ENCODE results near the gene PDK3.

The PDK3 gene

GRCh38 chrX:24464836-24465531, at the start of gene PDK3:
TSS of gene PDK3 (plus strand) at chrX:24465286. CDS start at chrX:24465456, 170 bp downstream.
- TF ChIP-seq GATA2 (IDR thresholded peaks at IDR 0.05; ENCODE audit: low read depth, low read length) (no peak), GATA3 (IDR thresholded peaks at IDR 0.05; ENCODE audit: low read depth, low read length) (no peak)

DNA sequence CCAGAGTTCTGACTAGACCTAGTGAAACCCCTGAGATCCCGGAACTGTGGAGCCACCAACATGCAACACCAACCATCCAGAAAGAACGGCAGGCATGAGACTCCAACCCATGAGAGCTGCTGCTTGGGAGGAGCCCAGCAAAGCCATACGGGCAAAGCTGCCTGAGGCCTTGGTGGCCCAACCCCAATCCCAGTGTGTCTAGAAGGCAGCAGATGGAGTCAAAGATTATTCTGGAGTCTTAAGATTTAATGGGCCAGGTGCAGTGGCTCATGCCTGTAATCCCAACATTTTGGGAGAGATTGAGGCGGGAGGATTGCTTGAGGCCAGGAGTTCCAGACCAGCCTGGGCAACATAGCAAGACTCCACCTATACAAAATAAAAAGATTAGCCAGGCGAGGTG, 49.2 kb upstream of the PDK3 start:
- TF ChIP-seq GATA3 (IDR thresholded peaks at IDR 0.05; ENCODE audit: low read depth, low read length) (no peak), GATA2 (IDR thresholded peaks at IDR 0.05; ENCODE audit: low read depth, low read length) (no peak)

DNA sequence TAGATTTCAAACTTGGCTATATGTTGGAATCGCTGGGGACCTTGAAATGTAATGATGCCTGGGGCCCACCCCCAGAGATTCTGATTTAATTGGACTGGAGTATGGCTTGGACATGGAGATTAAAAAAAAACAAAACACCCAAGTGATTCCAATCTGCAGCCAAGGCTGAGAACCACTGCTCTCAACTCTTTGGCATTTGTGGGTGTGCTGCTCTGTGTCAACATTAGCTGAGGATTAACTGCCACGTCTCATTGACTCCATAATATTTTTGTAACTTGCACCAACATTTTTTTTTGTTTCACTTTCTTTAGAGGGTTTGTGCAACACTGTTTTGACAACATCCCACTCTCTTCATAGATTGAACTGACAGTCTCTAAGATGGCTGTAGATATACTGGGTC, 41.1 kb upstream of the PDK3 start:
- TF ChIP-seq GATA3 (IDR thresholded peaks at IDR 0.05; ENCODE audit: low read depth, low read length), result no peak
- TF ChIP-seq GATA2 (IDR thresholded peaks at IDR 0.05; ENCODE audit: low read depth, low read length), result no peak

GRCh38 chrX:24424948-24425347, 40.1 kb upstream of the PDK3 start:
- TF ChIP-seq GATA3 (IDR thresholded peaks at IDR 0.05; ENCODE audit: low read depth, low read length), result no peak
- TF ChIP-seq GATA2 (IDR thresholded peaks at IDR 0.05; ENCODE audit: low read depth, low read length), result no peak

DNA sequence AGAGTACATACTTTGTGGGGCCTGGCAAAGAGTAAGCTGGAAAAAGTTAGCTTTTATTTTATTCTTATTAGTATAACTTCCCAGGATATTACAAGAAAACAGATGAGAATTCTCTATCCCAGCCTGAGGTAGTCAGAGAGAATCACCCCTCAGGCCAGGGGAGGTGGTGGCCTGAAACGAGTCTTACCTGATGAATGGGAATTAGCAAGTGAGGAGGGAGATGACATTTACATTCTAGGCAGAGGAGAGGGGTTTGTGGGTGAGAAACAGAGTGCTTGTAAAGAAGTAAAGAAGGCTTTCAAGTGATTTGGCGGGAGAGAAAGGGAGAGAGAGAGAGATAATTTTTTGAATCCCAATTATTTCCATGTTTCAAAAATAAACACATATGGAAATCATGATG, 39.3 kb upstream of the PDK3 start:
- no peak for TF ChIP-seq GATA2 (IDR thresholded peaks at IDR 0.05; ENCODE audit: low read depth, low read length)
- TF ChIP-seq GATA3 (IDR thresholded peaks at IDR 0.05; ENCODE audit: low read depth, low read length), result no peak

- TF ChIP-seq GATA2 (IDR thresholded peaks at IDR 0.05; ENCODE audit: low read depth, low read length) (no peak), GATA3 (IDR thresholded peaks at IDR 0.05; ENCODE audit: low read depth, low read length) (no peak)
Observed at GRCh38 chrX:24426340-24426913, 38.7 kb upstream of the PDK3 start.

GRCh38 chrX:24426921-24427746, 38.0 kb upstream of the PDK3 start:
- TF ChIP-seq GATA2 (IDR thresholded peaks at IDR 0.05; ENCODE audit: low read depth, low read length) (no peak), GATA3 (IDR thresholded peaks at IDR 0.05; ENCODE audit: low read depth, low read length) (no peak)

- TF ChIP-seq GATA3 (IDR thresholded peaks at IDR 0.05; ENCODE audit: low read depth, low read length) (no peak), GATA2 (IDR thresholded peaks at IDR 0.05; ENCODE audit: low read depth, low read length) (no peak)
Observed at GRCh38 chrX:24427747-24428019, 37.4 kb upstream of the PDK3 start.

DNA sequence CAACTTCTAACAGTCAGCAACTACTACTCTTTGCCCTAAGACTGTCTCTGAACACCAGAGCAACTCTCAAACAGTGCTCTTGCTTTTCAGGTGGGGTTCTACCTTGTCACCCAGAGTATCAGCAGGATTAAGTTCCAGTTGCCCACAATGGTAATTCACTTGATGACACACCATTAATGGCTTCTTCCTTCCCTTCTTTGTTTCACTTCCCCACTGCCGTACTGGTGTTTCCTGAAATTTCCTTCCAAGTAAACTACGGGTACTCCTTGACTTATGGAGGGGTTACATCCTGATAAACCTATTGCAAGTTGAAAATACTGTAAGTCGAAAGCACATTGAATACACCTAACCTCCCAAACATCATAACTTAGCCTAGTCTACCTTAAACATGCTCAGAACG, 36.6 kb upstream of the PDK3 start:
- TF ChIP-seq GATA2 (IDR thresholded peaks at IDR 0.05; ENCODE audit: low read depth, low read length) (no peak), GATA3 (IDR thresholded peaks at IDR 0.05; ENCODE audit: low read depth, low read length) (no peak)

DNA sequence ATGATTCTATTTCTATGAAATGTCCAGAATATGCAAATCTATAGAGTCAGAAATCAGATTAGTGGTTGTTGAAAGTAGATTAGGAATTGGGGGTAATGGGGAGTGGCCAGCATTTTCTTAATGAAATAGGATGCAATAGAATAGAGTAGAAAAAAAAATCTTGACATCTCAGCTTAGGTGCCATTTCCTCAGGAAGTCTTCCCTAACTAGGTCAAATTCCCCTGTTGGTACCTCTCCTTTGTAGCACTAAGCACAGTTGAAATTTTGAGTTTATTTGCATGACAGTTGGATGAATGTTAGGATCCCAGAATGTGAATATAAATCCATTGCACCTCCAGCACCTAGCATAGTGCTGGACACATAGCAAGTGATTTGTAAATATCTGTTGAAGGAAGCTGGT, 30.0 kb upstream of the PDK3 start:
- TF ChIP-seq GATA3 (IDR thresholded peaks at IDR 0.05; ENCODE audit: low read depth, low read length) (no peak), GATA2 (IDR thresholded peaks at IDR 0.05; ENCODE audit: low read depth, low read length) (no peak)

DNA sequence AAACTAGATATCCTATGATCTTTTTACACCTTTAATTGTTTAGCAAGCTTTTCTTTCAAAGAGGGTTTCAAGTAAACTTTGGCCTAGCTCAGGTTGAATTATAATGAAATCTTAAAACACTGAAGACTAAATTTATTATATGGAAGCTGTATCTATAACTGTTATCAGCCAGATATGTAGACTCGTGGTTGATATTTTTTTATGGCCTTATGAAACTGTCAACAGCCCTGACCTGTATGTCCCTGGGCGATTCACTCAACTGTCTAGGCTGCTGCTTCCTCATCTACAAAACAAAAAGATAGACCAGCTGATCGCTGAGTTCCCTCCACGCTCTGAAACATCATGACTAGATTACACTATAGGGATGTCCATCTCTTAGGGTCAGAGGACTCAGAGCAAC, 21.2 kb upstream of the PDK3 start:
- TF ChIP-seq GATA2 (IDR thresholded peaks at IDR 0.05; ENCODE audit: low read depth, low read length) (no peak), GATA3 (IDR thresholded peaks at IDR 0.05; ENCODE audit: low read depth, low read length) (no peak)

- no peak for TF ChIP-seq GATA3 (IDR thresholded peaks at IDR 0.05; ENCODE audit: low read depth, low read length)
- TF ChIP-seq GATA2 (IDR thresholded peaks at IDR 0.05; ENCODE audit: low read depth, low read length), result no peak
Observed at GRCh38 chrX:24444645-24445044, 20.4 kb upstream of the PDK3 start.

- TF ChIP-seq GATA2 (IDR thresholded peaks at IDR 0.05; ENCODE audit: low read depth, low read length), result no peak
- TF ChIP-seq GATA3 (IDR thresholded peaks at IDR 0.05; ENCODE audit: low read depth, low read length), result no peak
Observed at GRCh38 chrX:24448762-24449250, 16.3 kb upstream of the PDK3 start.

DNA sequence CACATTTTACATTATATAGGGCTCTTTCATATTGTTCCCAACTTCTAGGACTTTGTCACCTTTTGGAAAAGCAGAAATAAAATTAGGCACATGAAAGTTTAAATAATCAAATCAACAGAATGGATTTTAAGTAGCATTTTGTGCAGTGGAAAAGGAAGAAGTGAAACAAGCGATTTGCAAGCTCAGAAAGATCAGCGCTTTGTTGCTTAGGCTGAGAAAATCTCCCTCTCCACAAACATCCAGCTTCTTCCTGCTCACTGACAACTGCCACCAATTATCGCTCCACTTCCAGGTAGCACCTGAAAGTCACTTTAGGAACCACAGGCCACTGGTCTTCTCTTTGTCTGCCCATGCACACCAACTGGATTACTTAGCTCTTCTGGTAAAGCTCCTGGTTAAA, 2.0 kb upstream of the PDK3 start:
- TF ChIP-seq GATA2 (IDR thresholded peaks at IDR 0.05; ENCODE audit: low read depth, low read length), result no peak
- no peak for TF ChIP-seq GATA3 (IDR thresholded peaks at IDR 0.05; ENCODE audit: low read depth, low read length)

- no peak for TF ChIP-seq GATA3 (IDR thresholded peaks at IDR 0.05; ENCODE audit: low read depth, low read length)
- no peak for TF ChIP-seq GATA2 (IDR thresholded peaks at IDR 0.05; ENCODE audit: low read depth, low read length)
Observed at GRCh38 chrX:24464498-24464835, 619 bp upstream of the PDK3 start.
